ENCODE data around the gene PKN1. TPM values are rescaled to one million over a fixed set of nuclear protein-coding genes. Genes with fewer than 3 reads are reported as not detected.

Gene PKN1
- total and polyA plus RNA-seq, 9 of the 15 experiments (the other 6 are each of a cell fraction or from before 2014, with no cell fraction given), result 0.30 to 228 (median 77.5) TPM

- no peak for TF ChIP-seq STAT6 (CRISPR knock-in tag; IDR thresholded peaks at IDR 0.05)
- no peak for TF ChIP-seq RCOR1 (IDR thresholded peaks at IDR 0.05; ENCODE audit: borderline replicate concordance in 1 of 2, low read depth in 2 of 2, low read length in 2 of 2)
- peak; percentile 71 for TF ChIP-seq ZFP36 (IDR thresholded peaks at IDR 0.05; ENCODE audit: low read depth, low read length, partially characterized antibody)
- 0 out of 2 replicates have a peak, but pooled peaks have one; percentile 37 for TF ChIP-seq ETV1 (tag; conservative IDR thresholded peaks at IDR 0.05; ENCODE audit: low read depth)
- no peak for TF ChIP-seq NCOA2 (IDR thresholded peaks at IDR 0.05; ENCODE audit: partially characterized antibody in 2 of 2)
- no peak for TF ChIP-seq CCAR2 (IDR thresholded peaks at IDR 0.05; ENCODE audit: low read depth, low read length)
- TF ChIP-seq HES1 (IDR thresholded peaks at IDR 0.05; ENCODE audit: low read depth), result no peak
- TF ChIP-seq RBM34 (IDR thresholded peaks at IDR 0.05; ENCODE audit: borderline replicate concordance, insufficient read depth, low read length), result 0 out of 2 replicates have a peak, but pooled peaks have one; percentile 48
- TF ChIP-seq ZNF830 (CRISPR knock-in tag; IDR thresholded peaks at IDR 0.05), result 0 out of 2 replicates have a peak, but pooled peaks have one; percentile 82
- TF ChIP-seq ZNF347 (CRISPR knock-in tag; IDR thresholded peaks at IDR 0.05; ENCODE audit: low read depth), result no peak
- TF ChIP-seq TAF9B (IDR thresholded peaks at IDR 0.05; ENCODE audit: partially characterized antibody), result no peak
- peak in 1 of 2 experiments; percentile 86; a peak in 2 of 4 replicates for TF ChIP-seq HDAC1 (IDR thresholded peaks at IDR 0.05)
- no peak for TF ChIP-seq PYGO2 (tag; IDR thresholded peaks at IDR 0.05)
- TF ChIP-seq POLR2AphosphoS2 (IDR thresholded peaks at IDR 0.05; ENCODE audit: low read length), result peak; percentile 38; the same call in 1 of the 2 replicates
- TF ChIP-seq BMI1 (IDR thresholded peaks at IDR 0.05; ENCODE audit: low read length), result no peak
- TF ChIP-seq EP400 (IDR thresholded peaks at IDR 0.05), result peak; percentile 77
- TF ChIP-seq HDAC3 (IDR thresholded peaks at IDR 0.05; ENCODE audit: borderline replicate concordance, partially characterized antibody), result no peak
- TF ChIP-seq CREBBP (IDR thresholded peaks at IDR 0.05; ENCODE audit: low read depth, low read length), result no peak
- no peak for TF ChIP-seq MTA2 (IDR thresholded peaks at IDR 0.05; ENCODE audit: low read depth)
- no peak for TF ChIP-seq HEY1 (CRISPR knock-in tag; IDR thresholded peaks at IDR 0.05; ENCODE audit: borderline replicate concordance)
- TF ChIP-seq ARHGAP35 (IDR thresholded peaks at IDR 0.05; ENCODE audit: partially characterized antibody), result no peak
- TF ChIP-seq IRF1 (CRISPR knock-in tag; IDR thresholded peaks at IDR 0.05; ENCODE audit: borderline replicate concordance), result no peak
Observed at GRCh38 chr19:14517840-14518505, 84.9 kb downstream of the PKN1 start, which contains the start of gene DNAJB1 (continued).
